SK-N-SH treated with all-trans-retinoic acid at 6 μM for 48 hours (cell line): ENCODE measurements around the gene LGALS9.

Experiments
- ATAC-seq: fragments of 200-7000 bp; cut with Tn5 transposase; 3 replicates; pipeline ENCODE4 v1.9.1; 2020; ENCODE audit warnings: mild to moderate bottlenecking, moderate library complexity
- ARNTL ChIP-seq: fragments of 450-650 bp; formaldehyde crosslinking; IDR thresholded peaks from 2 replicates; pipeline ENCODE4 v1.5.0; 2020; ENCODE audit warnings: low read depth, mild to moderate bottlenecking, moderate library complexity, borderline replicate concordance
- BACH2 ChIP-seq: fragments of 250-450 bp; sonication (Bioruptor Pico); IDR thresholded peaks from 2 replicates; pipeline ENCODE4 v1.9.0; 2021; ENCODE audit warnings: mild to moderate bottlenecking, borderline replicate concordance
- CSDC2 ChIP-seq: fragments of 250-450 bp; sonication (Bioruptor Pico); IDR thresholded peaks from 2 replicates; pipeline ENCODE4 v1.5.0; 2020; ENCODE audit warnings: mild to moderate bottlenecking, moderate library complexity
- ESRRG ChIP-seq: fragments of 250-450 bp; sonication (Bioruptor Pico); IDR thresholded peaks from 2 replicates; pipeline ENCODE4 v1.6.1; 2021; ENCODE audit warnings: mild to moderate bottlenecking
- GLIS3 ChIP-seq: fragments of 250-450 bp; sonication (Bioruptor Pico); IDR thresholded peaks from 2 replicates; pipeline ENCODE4 v1.5.0; 2020; ENCODE audit warnings: mild to moderate bottlenecking, moderate library complexity
- OSR1 ChIP-seq: fragments of 250-450 bp; sonication (Bioruptor Pico); IDR thresholded peaks from 2 replicates; pipeline ENCODE4 v1.8.0; 2022; ENCODE audit warnings: moderate library complexity, mild to moderate bottlenecking, inconsistent platforms
- PPARA ChIP-seq: fragments of 250-450 bp; sonication (Bioruptor Pico); IDR thresholded peaks from 2 replicates; pipeline ENCODE4 v1.5.0; 2020; ENCODE audit warnings: mild to moderate bottlenecking, borderline replicate concordance
- RARB ChIP-seq: fragments of 250-450 bp; sonication (Bioruptor Pico); IDR thresholded peaks from 2 replicates; pipeline ENCODE4 v1.8.0; 2021; ENCODE audit warnings: mild to moderate bottlenecking, moderate library complexity
- SNAI2 ChIP-seq: fragments of 250-450 bp; sonication (Bioruptor Pico); IDR thresholded peaks from 2 replicates; pipeline ENCODE4 v1.5.0; 2020; ENCODE audit warnings: mild to moderate bottlenecking, moderate library complexity
- TOX ChIP-seq: fragments of 250-450 bp; sonication (Bioruptor Pico); IDR thresholded peaks from 2 replicates; pipeline ENCODE4 v1.8.0; 2021; ENCODE audit warnings: mild to moderate bottlenecking, moderate library complexity, borderline replicate concordance
- ZFP3 ChIP-seq: fragments of 250-450 bp; sonication (Bioruptor Pico); IDR thresholded peaks from 2 replicates; pipeline ENCODE4 v1.5.0; 2020; ENCODE audit warnings: mild to moderate bottlenecking, moderate library complexity
- ZFP30 ChIP-seq: fragments of 450-650 bp; formaldehyde crosslinking; IDR thresholded peaks from 2 replicates; pipeline ENCODE4 v1.5.0; 2022; ENCODE audit warnings: mild to moderate bottlenecking, moderate library complexity
- ZNF565 ChIP-seq: fragments of 450-650 bp; formaldehyde crosslinking; conservative IDR thresholded peaks from 2 replicates; pipeline ENCODE4 v1.5.0; 2020; ENCODE audit warnings: low read depth, mild to moderate bottlenecking, moderate library complexity
- ZNF70 ChIP-seq: fragments of 450-650 bp; formaldehyde crosslinking; IDR thresholded peaks from 2 replicates; pipeline ENCODE4 v1.5.0; 2020; ENCODE audit warnings: mild to moderate bottlenecking, moderate library complexity
- ZNF8 ChIP-seq: fragments of 450-650 bp; formaldehyde crosslinking; IDR thresholded peaks from 2 replicates; pipeline ENCODE4 v1.5.0; 2020; ENCODE audit warnings: mild to moderate bottlenecking, moderate library complexity
- TF ChIP-seq, protein P1 (sequence below): fragments of 250-450 bp; sonication (Bioruptor Pico); IDR thresholded peaks from 2 replicates; pipeline ENCODE4 v1.5.1; 2021; ENCODE audit warnings: mild to moderate bottlenecking, moderate library complexity
- TF ChIP-seq, protein P2 (sequence below): fragments of 250-450 bp; sonication (Bioruptor Pico); IDR thresholded peaks from 2 replicates; pipeline ENCODE4 v1.8.0; 2020; ENCODE audit warnings: mild to moderate bottlenecking, moderate library complexity, borderline replicate concordance
- TF ChIP-seq, protein P3 (sequence below): fragments of 250-450 bp; sonication (Bioruptor Pico); IDR thresholded peaks from 2 replicates; pipeline ENCODE4 v1.5.1; 2020; ENCODE audit warnings: low read depth, mild to moderate bottlenecking, moderate library complexity
- TF ChIP-seq, protein P4 (sequence below): fragments of 250-450 bp; sonication (Bioruptor Pico); IDR thresholded peaks from 2 replicates; pipeline ENCODE4 v1.8.0; 2021; ENCODE audit warnings: low read depth, mild to moderate bottlenecking, moderate library complexity, borderline replicate concordance
- TF ChIP-seq, protein P5 (sequence below): fragments of 250-450 bp; sonication (Bioruptor Pico); IDR thresholded peaks from 2 replicates; pipeline ENCODE4 v1.5.0; 2020; ENCODE audit warnings: mild to moderate bottlenecking, moderate library complexity

The LGALS9 gene

DNA sequence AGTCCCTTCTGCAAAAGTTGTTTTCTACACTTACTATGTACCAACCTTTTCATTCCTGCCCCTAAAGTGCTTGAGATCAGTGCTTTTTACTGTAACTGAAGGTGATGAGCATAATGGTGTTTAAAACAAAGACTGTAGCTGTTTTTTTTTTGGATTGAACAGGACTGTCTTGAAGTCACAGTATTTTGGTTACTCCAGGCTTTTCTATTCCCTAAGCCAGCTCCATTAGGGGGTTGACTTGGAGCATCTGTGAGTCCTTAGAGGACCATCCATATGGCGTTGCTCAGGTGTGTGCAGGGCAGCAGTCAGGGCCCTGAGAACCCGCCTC lies 29.0 kb upstream of the LGALS9 start:
- ATAC-seq, result no peak
- TF ChIP-seq BACH2, result no peak
- no peak for TF ChIP-seq PPARA (CRISPR knock-in tag)
- TF ChIP-seq TOX (CRISPR knock-in tag), result no peak
- no peak for TF ChIP-seq ESRRG (CRISPR knock-in tag)
- TF ChIP-seq ZNF565 (CRISPR knock-in tag), result no peak
- TF ChIP-seq ZFP3 (CRISPR knock-in tag), result no peak
- TF ChIP-seq, protein P1, sequence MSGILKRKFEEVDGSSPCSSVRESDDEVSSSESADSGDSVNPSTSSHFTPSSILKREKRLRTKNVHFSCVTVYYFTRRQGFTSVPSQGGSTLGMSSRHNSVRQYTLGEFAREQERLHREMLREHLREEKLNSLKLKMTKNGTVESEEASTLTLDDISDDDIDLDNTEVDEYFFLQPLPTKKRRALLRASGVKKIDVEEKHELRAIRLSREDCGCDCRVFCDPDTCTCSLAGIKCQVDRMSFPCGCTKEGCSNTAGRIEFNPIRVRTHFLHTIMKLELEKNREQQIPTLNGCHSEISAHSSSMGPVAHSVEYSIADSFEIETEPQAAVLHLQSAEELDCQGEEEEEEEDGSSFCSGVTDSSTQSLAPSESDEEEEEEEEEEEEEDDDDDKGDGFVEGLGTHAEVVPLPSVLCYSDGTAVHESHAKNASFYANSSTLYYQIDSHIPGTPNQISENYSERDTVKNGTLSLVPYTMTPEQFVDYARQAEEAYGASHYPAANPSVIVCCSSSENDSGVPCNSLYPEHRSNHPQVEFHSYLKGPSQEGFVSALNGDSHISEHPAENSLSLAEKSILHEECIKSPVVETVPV, result no peak
- no peak for TF ChIP-seq OSR1 (CRISPR knock-in tag)
- TF ChIP-seq RARB (CRISPR knock-in tag), result no peak
- no peak for TF ChIP-seq ARNTL (CRISPR knock-in tag)
- TF ChIP-seq, protein P2, sequence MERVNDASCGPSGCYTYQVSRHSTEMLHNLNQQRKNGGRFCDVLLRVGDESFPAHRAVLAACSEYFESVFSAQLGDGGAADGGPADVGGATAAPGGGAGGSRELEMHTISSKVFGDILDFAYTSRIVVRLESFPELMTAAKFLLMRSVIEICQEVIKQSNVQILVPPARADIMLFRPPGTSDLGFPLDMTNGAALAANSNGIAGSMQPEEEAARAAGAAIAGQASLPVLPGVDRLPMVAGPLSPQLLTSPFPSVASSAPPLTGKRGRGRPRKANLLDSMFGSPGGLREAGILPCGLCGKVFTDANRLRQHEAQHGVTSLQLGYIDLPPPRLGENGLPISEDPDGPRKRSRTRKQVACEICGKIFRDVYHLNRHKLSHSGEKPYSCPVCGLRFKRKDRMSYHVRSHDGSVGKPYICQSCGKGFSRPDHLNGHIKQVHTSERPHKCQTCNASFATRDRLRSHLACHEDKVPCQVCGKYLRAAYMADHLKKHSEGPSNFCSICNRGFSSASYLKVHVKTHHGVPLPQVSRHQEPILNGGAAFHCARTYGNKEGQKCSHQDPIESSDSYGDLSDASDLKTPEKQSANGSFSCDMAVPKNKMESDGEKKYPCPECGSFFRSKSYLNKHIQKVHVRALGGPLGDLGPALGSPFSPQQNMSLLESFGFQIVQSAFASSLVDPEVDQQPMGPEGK (CRISPR knock-in tag), result no peak
- no peak for TF ChIP-seq ZNF8

DNA sequence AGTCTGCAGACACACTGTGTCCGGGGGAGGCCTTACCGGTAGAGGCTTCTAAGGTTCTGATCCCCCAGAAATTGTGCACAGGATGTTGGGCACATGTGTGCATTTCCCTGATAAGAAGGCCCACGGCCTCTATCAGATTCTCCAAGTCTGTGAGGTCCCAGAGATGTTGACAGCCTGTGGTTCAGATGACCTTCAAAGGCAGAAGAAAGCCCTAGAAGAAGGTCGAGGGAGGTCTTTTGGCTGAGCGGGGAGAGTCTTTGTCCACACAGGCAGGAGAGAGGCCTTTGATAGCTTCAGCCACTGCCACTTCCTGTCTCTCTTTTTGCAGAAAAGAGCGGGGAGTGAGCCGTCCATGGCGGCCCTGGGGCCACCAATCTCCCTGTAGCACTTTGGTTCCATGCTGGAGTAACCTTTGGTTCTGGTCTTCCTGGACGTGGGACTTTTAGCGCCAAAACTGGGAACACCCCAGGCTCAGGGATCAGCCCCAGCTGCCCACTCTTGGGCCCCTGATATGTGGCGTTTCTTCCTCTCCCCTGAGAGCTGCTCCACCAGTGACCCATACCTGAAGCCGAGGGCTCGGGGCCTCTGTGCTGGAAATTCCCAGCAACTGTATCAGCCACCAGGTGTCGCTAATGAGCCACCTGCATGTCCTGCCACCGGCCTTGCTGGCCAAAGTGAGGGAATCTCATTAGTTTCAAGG lies 28.1 kb upstream of the LGALS9 start:
- ATAC-seq, result peak; percentile 84
- TF ChIP-seq PPARA (CRISPR knock-in tag) (no peak), ESRRG (CRISPR knock-in tag) (no peak), ZNF70 (CRISPR knock-in tag) (no peak), TOX (CRISPR knock-in tag) (no peak), ARNTL (CRISPR knock-in tag) (no peak), SNAI2 (no peak), ZFP3 (CRISPR knock-in tag) (no peak), ZFP30 (CRISPR knock-in tag) (no peak), GLIS3 (CRISPR knock-in tag) (no peak), BACH2 (no peak), CSDC2 (CRISPR knock-in tag) (no peak)
- TF ChIP-seq, protein P3, sequence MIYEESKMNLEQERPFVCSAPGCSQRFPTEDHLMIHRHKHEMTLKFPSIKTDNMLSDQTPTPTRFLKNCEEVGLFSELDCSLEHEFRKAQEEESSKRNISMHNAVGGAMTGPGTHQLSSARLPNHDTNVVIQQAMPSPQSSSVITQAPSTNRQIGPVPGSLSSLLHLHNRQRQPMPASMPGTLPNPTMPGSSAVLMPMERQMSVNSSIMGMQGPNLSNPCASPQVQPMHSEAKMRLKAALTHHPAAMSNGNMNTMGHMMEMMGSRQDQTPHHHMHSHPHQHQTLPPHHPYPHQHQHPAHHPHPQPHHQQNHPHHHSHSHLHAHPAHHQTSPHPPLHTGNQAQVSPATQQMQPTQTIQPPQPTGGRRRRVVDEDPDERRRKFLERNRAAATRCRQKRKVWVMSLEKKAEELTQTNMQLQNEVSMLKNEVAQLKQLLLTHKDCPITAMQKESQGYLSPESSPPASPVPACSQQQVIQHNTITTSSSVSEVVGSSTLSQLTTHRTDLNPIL (CRISPR knock-in tag), result no peak
- TF ChIP-seq, protein P4, sequence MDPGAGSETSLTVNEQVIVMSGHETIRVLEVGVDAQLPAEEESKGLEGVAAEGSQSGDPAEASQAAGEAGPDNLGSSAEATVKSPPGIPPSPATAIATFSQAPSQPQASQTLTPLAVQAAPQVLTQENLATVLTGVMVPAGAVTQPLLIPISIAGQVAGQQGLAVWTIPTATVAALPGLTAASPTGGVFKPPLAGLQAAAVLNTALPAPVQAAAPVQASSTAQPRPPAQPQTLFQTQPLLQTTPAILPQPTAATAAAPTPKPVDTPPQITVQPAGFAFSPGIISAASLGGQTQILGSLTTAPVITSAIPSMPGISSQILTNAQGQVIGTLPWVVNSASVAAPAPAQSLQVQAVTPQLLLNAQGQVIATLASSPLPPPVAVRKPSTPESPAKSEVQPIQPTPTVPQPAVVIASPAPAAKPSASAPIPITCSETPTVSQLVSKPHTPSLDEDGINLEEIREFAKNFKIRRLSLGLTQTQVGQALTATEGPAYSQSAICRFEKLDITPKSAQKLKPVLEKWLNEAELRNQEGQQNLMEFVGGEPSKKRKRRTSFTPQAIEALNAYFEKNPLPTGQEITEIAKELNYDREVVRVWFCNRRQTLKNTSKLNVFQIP (CRISPR knock-in tag), result no peak
- TF ChIP-seq, protein P1, result no peak
- TF ChIP-seq, protein P2 (CRISPR knock-in tag), result no peak
- TF ChIP-seq, protein P5, sequence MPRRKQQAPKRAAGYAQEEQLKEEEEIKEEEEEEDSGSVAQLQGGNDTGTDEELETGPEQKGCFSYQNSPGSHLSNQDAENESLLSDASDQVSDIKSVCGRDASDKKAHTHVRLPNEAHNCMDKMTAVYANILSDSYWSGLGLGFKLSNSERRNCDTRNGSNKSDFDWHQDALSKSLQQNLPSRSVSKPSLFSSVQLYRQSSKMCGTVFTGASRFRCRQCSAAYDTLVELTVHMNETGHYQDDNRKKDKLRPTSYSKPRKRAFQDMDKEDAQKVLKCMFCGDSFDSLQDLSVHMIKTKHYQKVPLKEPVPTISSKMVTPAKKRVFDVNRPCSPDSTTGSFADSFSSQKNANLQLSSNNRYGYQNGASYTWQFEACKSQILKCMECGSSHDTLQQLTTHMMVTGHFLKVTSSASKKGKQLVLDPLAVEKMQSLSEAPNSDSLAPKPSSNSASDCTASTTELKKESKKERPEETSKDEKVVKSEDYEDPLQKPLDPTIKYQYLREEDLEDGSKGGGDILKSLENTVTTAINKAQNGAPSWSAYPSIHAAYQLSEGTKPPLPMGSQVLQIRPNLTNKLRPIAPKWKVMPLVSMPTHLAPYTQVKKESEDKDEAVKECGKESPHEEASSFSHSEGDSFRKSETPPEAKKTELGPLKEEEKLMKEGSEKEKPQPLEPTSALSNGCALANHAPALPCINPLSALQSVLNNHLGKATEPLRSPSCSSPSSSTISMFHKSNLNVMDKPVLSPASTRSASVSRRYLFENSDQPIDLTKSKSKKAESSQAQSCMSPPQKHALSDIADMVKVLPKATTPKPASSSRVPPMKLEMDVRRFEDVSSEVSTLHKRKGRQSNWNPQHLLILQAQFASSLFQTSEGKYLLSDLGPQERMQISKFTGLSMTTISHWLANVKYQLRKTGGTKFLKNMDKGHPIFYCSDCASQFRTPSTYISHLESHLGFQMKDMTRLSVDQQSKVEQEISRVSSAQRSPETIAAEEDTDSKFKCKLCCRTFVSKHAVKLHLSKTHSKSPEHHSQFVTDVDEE, result no peak
- TF ChIP-seq, all 23 proteins: peak for 0
